ENCODE data around the gene NVL. TPM values are rescaled to one million over a fixed set of nuclear protein-coding genes. Genes with fewer than 3 reads are reported as not detected.

NVL gene
- total RNA-seq, 2 experiments from 2014 or later, result 37.7 to 40.4 TPM

GRCh38 chr1:224238212-224238611 is 91.8 kb downstream of the NVL start:
- intact Hi-C loops (cut with micrococcal nuclease), result no loop called here
- no peak overlapping the region for H3K27ac Mint-ChIP-seq
- DNase-seq (no peak), ATAC-seq (no peak)
- no peaks in the 10 kb centered on the region for H3K4me1 Mint-ChIP-seq (ENCODE audit: low read depth)
- CTCF ChIA-PET, result no interaction called here
- H3K4me3 Mint-ChIP-seq, result no peak overlapping the region
- TF ChIP-seq CTCF (IDR thresholded peaks at IDR 0.05), result no peak
- H3K36me3 Mint-ChIP-seq (ENCODE audit: low read depth), result peaks cover 3% of the 10 kb centered on the region
- POLR2A ChIA-PET, result interaction anchor here (0.8 to 0.9 kb wide), 2 partner anchors 14 to 29 kb away, joined by 3 read pairs; no protein-coding TSS in a partner anchor
- no peaks in the 10 kb centered on the region for H3K9me3 Mint-ChIP-seq
- no peaks in the 10 kb centered on the region for H3K27me3 Mint-ChIP-seq

DNA sequence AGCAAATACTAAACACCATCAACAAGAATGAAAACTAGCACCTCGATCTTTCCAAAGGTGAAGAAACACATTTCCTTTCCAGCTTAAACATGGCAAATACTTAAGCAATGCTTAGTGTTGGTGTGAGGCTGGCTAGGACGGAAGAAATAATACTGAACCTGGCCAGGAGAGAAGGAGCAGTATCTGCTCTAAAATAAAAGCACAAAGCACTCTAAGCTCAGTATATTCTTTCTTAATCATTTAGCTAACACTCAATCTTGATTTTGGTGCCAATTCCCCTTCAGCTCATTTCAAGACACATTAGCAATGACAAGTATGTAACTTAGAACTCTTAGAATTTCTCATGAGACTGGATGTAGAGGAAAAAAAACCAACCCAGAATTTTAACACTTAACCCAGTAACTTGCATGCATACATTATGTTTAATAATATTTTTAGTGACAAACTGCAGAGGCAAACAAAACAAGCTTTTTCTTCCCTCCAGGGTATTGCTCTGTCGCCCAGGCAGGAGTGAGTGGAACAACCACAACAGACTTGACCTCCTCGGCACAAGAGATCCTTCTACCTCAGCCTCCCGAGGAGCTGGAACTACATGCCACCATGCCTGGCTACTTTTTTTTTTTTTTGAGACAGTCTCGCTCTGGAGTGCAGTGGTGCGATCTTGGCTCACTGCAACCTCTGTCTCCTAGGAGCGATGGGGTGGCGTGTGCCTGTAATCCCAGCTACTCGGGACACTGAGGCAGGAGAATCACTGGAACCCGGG is 92.7 kb downstream of the NVL start:
- ATAC-seq (no peak), DNase-seq (no peak)
- no peak overlapping the region for H3K27ac Mint-ChIP-seq
- intact Hi-C loops (cut with micrococcal nuclease), result no loop called here
- peaks cover 7% of the 10 kb centered on the region for H3K36me3 Mint-ChIP-seq (ENCODE audit: low read depth)
- no peaks in the 10 kb centered on the region for H3K4me1 Mint-ChIP-seq (ENCODE audit: low read depth)
- H3K9me3 Mint-ChIP-seq, result no peaks in the 10 kb centered on the region
- POLR2A ChIA-PET, result interaction anchor here (0.6 to 0.8 kb wide), 3 partner anchors 30 to 163 kb away, joined by 3 read pairs; no protein-coding TSS in a partner anchor
- H3K4me3 Mint-ChIP-seq, result no peak overlapping the region
- no peaks in the 10 kb centered on the region for H3K27me3 Mint-ChIP-seq
- TF ChIP-seq CTCF (IDR thresholded peaks at IDR 0.05), result no peak
- CTCF ChIA-PET, result no interaction called here

DNA sequence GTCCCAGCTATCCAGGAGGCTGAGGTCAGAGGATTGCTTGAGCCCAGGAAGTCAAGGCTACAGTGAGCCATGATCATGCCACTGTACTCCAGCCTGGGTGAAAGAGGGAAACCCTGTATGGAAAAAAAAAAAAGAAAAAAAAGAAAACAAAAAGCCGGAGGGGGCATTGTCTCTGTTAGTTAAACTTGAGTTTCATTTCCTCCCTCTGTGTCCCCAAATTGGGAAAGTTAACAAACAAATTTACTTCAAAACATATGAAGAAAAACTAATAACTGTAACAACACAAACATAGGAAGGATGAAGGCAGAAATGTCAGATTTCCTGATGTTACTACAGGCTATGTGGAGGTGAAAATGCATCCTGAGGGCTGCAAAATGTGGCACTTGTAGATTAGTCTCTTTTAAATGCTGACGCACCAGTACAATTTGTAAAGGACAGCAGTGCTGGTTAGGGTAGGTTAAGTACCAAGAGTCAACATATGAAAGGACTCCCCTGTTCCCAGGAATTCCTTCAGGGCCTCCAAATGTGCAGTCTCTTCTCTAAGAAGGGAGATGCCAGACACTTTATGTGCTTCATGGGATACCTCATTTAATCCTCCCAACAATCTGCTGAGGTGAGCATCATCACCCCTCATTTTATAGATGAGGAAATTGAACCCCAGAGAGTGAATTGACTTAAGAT is 94.0 kb downstream of the NVL start:
- H3K9me3 Mint-ChIP-seq, result no peaks in the 10 kb centered on the region
- ChIA-PET CTCF (interaction anchor here (0.7 kb wide), 1 partner anchor 311 kb away, joined by 3 read pairs; no protein-coding TSS in a partner anchor), POLR2A (no interaction called here)
- no peak for TF ChIP-seq CTCF (IDR thresholded peaks at IDR 0.05)
- no peak overlapping the region for H3K4me3 Mint-ChIP-seq
- no peak for DNase-seq
- peaks cover 9% of the 10 kb centered on the region for H3K36me3 Mint-ChIP-seq (ENCODE audit: low read depth)
- intact Hi-C loops (cut with micrococcal nuclease), result no loop called here
- ATAC-seq, result no peak
- no peak overlapping the region for H3K27ac Mint-ChIP-seq
- no peaks in the 10 kb centered on the region for H3K27me3 Mint-ChIP-seq
- no peaks in the 10 kb centered on the region for H3K4me1 Mint-ChIP-seq (ENCODE audit: low read depth)

- POLR2A ChIA-PET, result no interaction called here
- DNase-seq, result no peak
- H3K27ac Mint-ChIP-seq, result no peak overlapping the region
- intact Hi-C loops (cut with micrococcal nuclease), result no loop called here
- no peaks in the 10 kb centered on the region for H3K27me3 Mint-ChIP-seq
- H3K4me1 Mint-ChIP-seq (ENCODE audit: low read depth), result no peaks in the 10 kb centered on the region
- no peak overlapping the region for H3K4me3 Mint-ChIP-seq
- ATAC-seq, result no peak
- H3K36me3 Mint-ChIP-seq (ENCODE audit: low read depth), result peaks cover 15% of the 10 kb centered on the region
- H3K9me3 Mint-ChIP-seq, result no peaks in the 10 kb centered on the region
- no peak for TF ChIP-seq CTCF (IDR thresholded peaks at IDR 0.05)
- CTCF ChIA-PET, result no interaction called here
Observed at GRCh38 chr1:224234017-224234416, 96.0 kb downstream of the NVL start.

DNA sequence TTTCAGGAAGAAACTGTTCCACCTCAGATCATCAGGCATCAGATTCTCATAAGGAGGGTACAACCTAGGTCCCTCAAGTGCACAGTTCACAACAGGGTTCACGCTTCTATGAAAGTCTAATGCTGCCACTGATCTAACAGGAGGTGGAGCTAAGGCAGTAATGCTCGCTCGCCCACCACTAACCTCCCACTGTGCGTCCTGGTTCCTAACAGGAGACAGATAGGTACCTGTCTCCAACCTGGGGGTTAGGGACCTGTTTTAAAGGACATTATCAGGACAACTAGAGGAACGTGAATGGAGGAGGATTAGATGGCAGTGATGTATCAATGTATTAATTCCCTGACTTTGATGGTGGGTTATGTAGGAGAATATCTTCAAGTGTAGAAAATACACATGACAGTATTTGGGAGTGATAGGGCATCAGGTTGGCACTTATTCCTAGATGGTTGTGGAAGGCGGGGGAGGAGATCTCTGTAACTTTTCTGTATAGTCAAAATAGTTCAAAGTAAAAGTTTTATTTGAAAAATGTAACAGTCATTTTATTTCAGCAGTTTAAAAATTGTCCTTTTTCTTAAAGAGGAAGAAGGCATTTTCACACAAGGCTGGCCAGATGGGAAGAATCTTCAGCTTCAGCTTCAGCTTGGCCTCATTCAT is 103.0 kb downstream of the NVL start:
- no peak for TF ChIP-seq CTCF (IDR thresholded peaks at IDR 0.05)
- peaks cover 13% of the 10 kb centered on the region for H3K36me3 Mint-ChIP-seq (ENCODE audit: low read depth)
- H3K4me3 Mint-ChIP-seq, result no peak overlapping the region
- ChIA-PET POLR2A (no interaction called here), CTCF (no interaction called here)
- no peaks in the 10 kb centered on the region for H3K4me1 Mint-ChIP-seq (ENCODE audit: low read depth)
- no peaks in the 10 kb centered on the region for H3K27me3 Mint-ChIP-seq
- no peaks in the 10 kb centered on the region for H3K9me3 Mint-ChIP-seq
- intact Hi-C loops (cut with micrococcal nuclease), result no loop called here
- ATAC-seq, result no peak
- no peak for DNase-seq
- H3K27ac Mint-ChIP-seq, result no peak overlapping the region
